GM10266 (cell line): ENCODE data around the gene PKNOX2.

Experiments used
- DNase-seq: peaks from one replicate; pipeline ENCODE4 v3.0.0; 2012; ENCODE audit errors: extremely low spot score
- TF ChIP-seq, protein P1 (sequence below): IDR thresholded peaks from 2 replicates; pipeline ENCODE4 v1.5.1; 2012; ENCODE audit warnings: mild to moderate bottlenecking, low read depth; ENCODE audit not compliant: control insufficient read depth, insufficient read depth; ENCODE audit errors: missing control alignments

The PKNOX2 gene

DNA sequence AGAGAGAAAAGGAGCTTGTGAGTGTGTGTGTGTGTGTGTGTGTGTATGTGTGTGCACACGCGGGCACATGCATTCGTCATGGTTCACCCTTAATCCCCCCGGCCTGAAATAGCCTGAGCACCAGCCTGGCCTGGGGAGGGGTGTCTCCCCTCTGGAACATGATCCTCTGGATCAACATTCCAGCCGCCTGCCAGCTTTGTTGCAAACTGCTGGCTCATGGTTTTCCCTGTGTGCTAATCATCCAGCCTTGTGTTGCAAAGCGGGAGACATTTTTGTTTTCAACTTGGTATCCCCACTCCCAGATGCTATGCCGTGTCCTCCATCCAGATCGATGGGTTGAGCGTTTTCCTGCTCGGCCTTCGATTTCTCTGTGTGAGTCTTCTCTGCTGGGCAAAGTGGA is 237.2 kb downstream of the PKNOX2 start:
- TF ChIP-seq, protein P1, sequence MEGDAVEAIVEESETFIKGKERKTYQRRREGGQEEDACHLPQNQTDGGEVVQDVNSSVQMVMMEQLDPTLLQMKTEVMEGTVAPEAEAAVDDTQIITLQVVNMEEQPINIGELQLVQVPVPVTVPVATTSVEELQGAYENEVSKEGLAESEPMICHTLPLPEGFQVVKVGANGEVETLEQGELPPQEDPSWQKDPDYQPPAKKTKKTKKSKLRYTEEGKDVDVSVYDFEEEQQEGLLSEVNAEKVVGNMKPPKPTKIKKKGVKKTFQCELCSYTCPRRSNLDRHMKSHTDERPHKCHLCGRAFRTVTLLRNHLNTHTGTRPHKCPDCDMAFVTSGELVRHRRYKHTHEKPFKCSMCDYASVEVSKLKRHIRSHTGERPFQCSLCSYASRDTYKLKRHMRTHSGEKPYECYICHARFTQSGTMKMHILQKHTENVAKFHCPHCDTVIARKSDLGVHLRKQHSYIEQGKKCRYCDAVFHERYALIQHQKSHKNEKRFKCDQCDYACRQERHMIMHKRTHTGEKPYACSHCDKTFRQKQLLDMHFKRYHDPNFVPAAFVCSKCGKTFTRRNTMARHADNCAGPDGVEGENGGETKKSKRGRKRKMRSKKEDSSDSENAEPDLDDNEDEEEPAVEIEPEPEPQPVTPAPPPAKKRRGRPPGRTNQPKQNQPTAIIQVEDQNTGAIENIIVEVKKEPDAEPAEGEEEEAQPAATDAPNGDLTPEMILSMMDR: no peak
- DNase-seq: no peak

DNA sequence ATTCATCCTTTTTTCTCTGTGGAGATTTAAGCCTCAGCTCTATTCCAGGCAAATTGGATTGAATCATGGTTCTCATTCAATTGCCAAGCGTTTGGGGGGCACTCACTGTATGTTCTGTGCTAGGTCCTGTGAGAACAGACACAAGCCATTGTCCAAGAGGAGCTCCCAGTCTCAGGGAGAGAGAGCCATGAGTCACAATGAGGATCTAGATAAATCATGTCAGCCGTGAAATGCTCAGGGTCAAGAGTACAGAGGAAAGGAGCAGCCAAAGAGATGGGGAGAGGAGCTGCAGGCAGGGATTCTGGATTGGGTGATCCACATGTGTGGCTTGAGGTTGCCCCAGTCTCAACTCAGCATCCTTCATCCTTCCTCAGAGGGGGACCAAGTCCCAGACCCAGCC is 237.9 kb downstream of the PKNOX2 start:
- no peak for DNase-seq
- TF ChIP-seq, protein P1: no peak

DNA sequence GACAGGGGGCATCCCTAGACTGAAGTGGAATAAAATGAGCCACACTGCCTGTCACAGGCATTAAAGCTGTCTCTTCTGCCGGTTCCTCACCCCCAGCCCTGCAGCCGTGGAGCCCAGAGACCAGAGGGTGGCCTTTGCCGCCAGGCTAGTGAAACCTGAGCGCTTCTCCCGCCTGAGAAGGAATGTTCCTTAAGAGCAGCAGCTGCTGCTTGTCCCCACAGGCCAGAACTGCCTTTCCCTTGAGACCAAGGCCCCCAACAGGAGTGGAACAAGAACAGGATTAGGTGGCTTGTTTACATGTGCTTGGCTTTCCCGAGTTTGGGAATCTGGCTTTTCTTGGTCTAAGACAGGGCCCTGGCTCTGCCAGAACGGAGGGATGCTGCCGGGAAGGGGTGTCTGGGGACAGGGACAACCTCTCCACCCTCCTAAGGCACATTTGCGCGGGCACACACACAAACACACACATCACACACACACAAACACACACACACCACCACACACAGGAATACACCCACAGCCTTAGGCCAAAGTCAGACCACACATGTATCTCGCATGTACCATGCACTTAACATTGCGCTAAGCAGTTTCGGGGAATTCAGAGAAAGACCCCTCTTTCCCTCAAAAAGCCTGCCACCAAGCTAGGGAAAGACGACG is 239.7 kb downstream of the PKNOX2 start:
- no peak for DNase-seq
- TF ChIP-seq, protein P1: no peak

DNA sequence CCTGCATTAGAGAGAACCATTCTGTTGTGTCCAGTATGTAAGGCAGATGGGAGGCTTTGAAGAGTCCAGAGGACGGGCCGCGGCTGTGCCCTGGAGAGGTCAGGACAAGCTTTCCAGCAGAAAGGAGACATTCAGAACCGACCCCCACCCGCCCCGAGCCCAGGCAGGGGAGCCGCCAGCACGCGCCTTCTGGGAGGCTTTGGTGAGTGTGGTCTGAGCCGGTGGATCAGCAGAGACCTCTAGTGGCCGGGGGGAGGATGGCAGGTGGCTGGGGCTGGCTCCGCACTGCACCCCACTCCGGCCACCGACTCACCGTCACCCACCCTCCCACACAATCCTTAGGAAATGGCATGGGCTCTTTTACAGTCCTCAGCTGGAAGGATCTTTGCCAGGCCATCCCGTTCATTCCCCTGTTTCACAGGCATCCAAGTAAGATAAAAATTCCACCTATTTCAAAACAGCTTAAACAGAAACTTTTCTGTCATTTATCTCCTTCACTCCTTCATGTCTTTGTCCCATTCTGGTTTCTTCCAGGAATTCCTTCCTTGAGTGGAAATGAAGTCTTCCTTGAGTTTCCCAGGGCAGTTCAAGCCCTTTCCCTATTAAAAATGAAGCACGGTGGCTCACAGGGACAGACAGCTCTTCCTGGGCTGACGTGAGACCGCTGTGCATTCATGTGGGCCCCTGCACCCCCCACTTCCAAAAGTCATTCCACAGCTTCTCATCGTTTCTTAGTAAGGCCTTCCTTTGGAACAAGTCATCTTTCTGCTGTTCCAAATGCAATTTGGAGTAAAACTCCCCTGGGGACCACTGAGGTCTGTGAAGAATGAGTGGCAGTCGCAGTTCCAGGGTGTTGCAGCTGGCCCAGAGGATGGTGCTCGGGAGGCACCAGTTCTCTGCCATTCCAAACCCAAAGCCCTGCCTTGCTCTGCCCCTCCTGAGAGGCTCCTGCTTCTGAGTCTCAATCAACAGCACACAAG is 240.6 kb downstream of the PKNOX2 start:
- TF ChIP-seq, protein P1: peak; percentile 98
- DNase-seq: peak; percentile 79

DNA sequence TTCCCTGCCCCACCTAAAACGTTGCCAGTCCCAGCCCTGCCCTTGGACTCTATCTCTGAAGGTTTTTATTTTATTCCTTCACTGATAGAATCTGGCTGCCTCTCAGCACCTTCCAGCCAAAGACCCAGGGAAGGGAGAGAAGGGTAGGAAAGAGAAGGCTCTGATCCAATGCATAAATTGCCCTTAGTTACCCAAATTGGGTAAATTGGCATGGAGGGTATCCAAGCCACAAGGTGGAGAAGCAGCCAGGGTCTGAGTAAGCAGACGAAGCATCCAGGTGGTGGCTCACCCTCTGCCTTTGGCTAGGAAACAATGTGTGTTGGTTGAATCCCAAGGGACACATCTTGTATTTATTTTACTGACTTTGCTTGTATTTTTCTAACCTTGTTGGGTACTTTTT is 242.5 kb downstream of the PKNOX2 start:
- no peak for DNase-seq
- TF ChIP-seq, protein P1: no peak

DNA sequence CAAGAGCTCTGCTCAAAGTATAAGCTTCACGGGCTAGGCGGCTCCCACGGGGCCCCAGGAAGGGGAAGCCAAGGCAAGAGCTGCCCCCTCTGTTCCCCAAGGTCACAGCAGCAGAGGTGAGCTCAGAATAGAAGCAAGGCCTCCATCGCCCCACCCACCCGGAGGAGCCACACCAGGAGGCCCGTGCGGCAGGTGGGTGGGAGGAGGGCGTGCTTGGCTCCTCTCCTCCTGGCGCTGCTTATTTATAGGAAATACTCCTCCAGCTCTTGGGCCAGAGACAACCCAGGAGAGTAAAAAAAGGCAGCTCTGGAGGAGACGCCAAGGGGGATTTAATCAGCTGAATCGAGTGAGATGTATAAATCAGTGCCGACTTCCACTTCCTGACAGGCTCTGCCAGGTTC is 243.8 kb downstream of the PKNOX2 start:
- TF ChIP-seq, protein P1: no peak
- DNase-seq: no peak

DNA sequence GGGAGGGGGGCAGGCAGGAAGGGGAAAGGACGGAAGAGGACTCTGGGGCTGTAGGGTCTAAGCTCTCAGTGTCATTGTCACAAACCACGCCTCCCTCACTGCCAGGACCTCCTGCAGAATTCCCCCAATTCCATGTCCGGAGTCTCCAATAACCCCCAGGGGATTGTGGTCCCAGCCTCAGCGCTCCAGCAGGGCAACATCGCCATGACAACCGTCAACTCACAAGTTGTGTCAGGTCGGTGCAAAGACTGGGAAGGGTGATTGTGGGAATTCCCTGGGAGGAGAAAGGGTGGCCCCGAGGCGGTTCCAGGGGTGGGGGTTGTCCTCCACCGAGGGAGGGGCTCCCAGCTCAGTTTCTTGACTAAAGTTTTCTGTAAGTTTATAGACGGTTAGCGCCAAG is 245.5 kb downstream of the PKNOX2 start:
- TF ChIP-seq, protein P1: no peak
- no peak for DNase-seq
